K562 (cell line): ENCODE data around the gene TXNRD2. TPM values are rescaled to one million over a fixed set of nuclear protein-coding genes. Genes with fewer than 3 reads are reported as not detected.

ENCODE experiments used
- ARID1B ChIP-seq: fragments of 450-650 bp; IDR thresholded peaks from 2 replicates; pipeline ENCODE4 v1.6.1; 2016; ENCODE audit warnings: antibody characterized with exemption, mild to moderate bottlenecking, inconsistent platforms
- BRD4 ChIP-seq: fragments of 200-600 bp; sonication (generic); IDR thresholded peaks from 2 replicates; pipeline ENCODE4 v1.6.1; 2017; ENCODE audit warnings: inconsistent platforms
- GTF2E2 ChIP-seq: fragments of 200-800 bp; sonication (Bioruptor generic); IDR thresholded peaks from 2 replicates; pipeline ENCODE4 v1.6.1; 2016; ENCODE audit warnings: missing genetic modification characterization, missing compliant biosample characterization
- HMGXB4 ChIP-seq: sonication (generic); formaldehyde crosslinking; IDR thresholded peaks from 2 replicates; pipeline ENCODE4 v1.8.1; 2023; ENCODE audit warnings: mild to moderate bottlenecking, missing genetic modification reagents
- POLR2H ChIP-seq: IDR thresholded peaks from 2 replicates; pipeline ENCODE4 v1.6.1; 2016; ENCODE audit warnings: missing genetic modification characterization, low read depth, mild to moderate bottlenecking, control low read depth, missing compliant biosample characterization, moderate library complexity
- RAD21 ChIP-seq, 2 experiments: fragments of 250-450 bp in 1 of 2; fragments of 450-650 bp in 1 of 2; sonication (Bioruptor Pico) in 1 of 2; formaldehyde crosslinking in 1 of 2; IDR thresholded peaks in 1 of 2; conservative IDR thresholded peaks in 1 of 2; 2 replicates each; pipeline versions ENCODE4 v1.4.0 to v1.8.0; 2020 to 2022; ENCODE audit warnings: mild to moderate bottlenecking in 2 of 2, moderate library complexity in 1 of 2
- RBM14 ChIP-seq: fragments of 200-400 bp; formaldehyde crosslinking; IDR thresholded peaks from 2 replicates; pipeline ENCODE4 v1.6.1; 2018; ENCODE audit warnings: low read depth, mild to moderate bottlenecking, low read length, moderate library complexity, borderline replicate concordance; ENCODE audit not compliant: insufficient read depth
- REST ChIP-seq, 2 experiments: fragments of 450-650 bp; formaldehyde crosslinking in 1 of 2; IDR thresholded peaks; 2 replicates each; pipeline versions ENCODE4 v1.4.0 to v1.6.1; 2014 to 2020; ENCODE audit warnings: mild to moderate bottlenecking in 2 of 2, borderline replicate concordance in 1 of 2, low read depth in 1 of 2
- RFX7 ChIP-seq: fragments of 250-450 bp; sonication (Bioruptor Pico); IDR thresholded peaks from 2 replicates; pipeline ENCODE4 v1.5.1; 2021; ENCODE audit warnings: mild to moderate bottlenecking
- SETDB1 ChIP-seq: IDR thresholded peaks from one replicate; pipeline ENCODE4 v1.6.1; 2012; ENCODE audit warnings: low read length, control low read depth, inconsistent platforms
- TEAD2 ChIP-seq: fragments of 450-650 bp; IDR thresholded peaks from 2 replicates; pipeline ENCODE4 v1.6.1; 2016; ENCODE audit warnings: missing genetic modification characterization, control low read depth, missing compliant biosample characterization
- ZBTB26 ChIP-seq: fragments of 450-650 bp; formaldehyde crosslinking; IDR thresholded peaks from 2 replicates; pipeline ENCODE4 v1.4.0; 2022; ENCODE audit warnings: missing genetic modification characterization
- polyA plus RNA-seq, 8 experiments: library from polyadenylated mRNA; depleted of rRNA in 4 of 8; stranded (reverse) in 5 of 8; unstranded in 3 of 8; fragments of >200 nt; fragmentation: Nextera tagmentation in 2 of 8; fragmentation: Illumina TruSeq in 1 of 8; extraction: Ambion mirVana in 2 of 8; extraction: Trizol in 1 of 8; gene quantifications; 2 replicates each; pipeline versions ENCODE4 v1.2.1 to v1.2.3, GENCODE V29; 2011 to 2014; ENCODE audit warnings: inconsistent platforms in 1 of 8, missing spikeins in 1 of 8
- total RNA-seq, 7 experiments: library from RNA; depleted of rRNA in 6 of 7; stranded (reverse); fragments of >200 nt in 6 of 7; fragmentation: Illumina TruSeq in 2 of 7; extraction: Trizol in 2 of 7; gene quantifications; 2 replicates each; pipeline versions ENCODE4 v1.2.1 to v1.2.3, GENCODE V29; 2011 to 2021; ENCODE audit warnings: low replicate concordance in 1 of 7
- TF ChIP-seq, protein P1 (sequence below), 3 experiments: IDR thresholded peaks in 2 of 3; conservative IDR thresholded peaks in 1 of 3; 2 replicates each; pipeline ENCODE4 v1.5.1; 2011 to 2012; ENCODE audit warnings: low read length in 3 of 3, mild to moderate bottlenecking in 3 of 3, control low read depth in 2 of 3, improper control_type of control experiment in 1 of 3, inconsistent platforms in 1 of 3, low read depth in 1 of 3, mixed read lengths in 1 of 3, moderate library complexity in 1 of 3; ENCODE audit not compliant: insufficient read depth in 2 of 3

The TXNRD2 gene
- total and polyA plus RNA-seq, 9 of the 15 experiments (the other 6 are each of a cell fraction or from before 2014, with no cell fraction given), result 3.3 to 80.2 (median 49.4) TPM

DNA sequence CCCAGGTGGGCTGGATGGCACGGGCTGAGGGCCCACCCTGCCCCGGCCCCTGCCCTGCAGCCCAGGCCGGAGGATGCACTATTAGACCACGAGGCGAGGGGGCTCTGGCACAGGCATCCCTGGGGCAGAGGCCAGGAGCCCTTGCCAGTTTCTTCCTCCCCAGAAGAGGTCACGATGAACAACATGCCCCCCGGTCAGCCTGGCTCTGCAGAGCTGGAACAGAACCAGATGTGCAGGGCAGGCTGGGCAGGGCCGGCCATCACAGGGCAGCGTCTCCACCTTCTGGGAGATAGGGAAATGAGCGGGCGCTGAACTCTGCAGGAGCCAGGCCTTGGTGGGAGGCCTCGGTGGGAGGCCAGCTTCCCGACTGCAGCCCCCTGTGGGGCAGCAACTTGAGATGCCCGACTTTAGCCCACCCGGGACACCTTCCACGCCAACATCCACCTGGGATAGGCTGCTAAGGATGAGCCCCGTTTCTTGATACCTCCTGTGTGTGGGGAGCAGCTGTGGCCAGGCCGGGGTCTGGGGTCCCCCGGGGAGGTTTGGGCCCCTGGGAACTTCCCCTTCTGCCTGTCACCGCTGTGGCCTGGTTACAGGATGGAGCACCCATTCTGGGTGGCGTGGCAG, 65.2 kb downstream of the TXNRD2 start (continued):
- no peak for TF ChIP-seq ZBTB26 (CRISPR knock-in tag)
- TF ChIP-seq RFX7 (CRISPR knock-in tag), result no peak
- TF ChIP-seq POLR2H, result no peak
- TF ChIP-seq SETDB1, result peak; percentile 37
- TF ChIP-seq ARID1B, result no peak
- TF ChIP-seq, protein P1, sequence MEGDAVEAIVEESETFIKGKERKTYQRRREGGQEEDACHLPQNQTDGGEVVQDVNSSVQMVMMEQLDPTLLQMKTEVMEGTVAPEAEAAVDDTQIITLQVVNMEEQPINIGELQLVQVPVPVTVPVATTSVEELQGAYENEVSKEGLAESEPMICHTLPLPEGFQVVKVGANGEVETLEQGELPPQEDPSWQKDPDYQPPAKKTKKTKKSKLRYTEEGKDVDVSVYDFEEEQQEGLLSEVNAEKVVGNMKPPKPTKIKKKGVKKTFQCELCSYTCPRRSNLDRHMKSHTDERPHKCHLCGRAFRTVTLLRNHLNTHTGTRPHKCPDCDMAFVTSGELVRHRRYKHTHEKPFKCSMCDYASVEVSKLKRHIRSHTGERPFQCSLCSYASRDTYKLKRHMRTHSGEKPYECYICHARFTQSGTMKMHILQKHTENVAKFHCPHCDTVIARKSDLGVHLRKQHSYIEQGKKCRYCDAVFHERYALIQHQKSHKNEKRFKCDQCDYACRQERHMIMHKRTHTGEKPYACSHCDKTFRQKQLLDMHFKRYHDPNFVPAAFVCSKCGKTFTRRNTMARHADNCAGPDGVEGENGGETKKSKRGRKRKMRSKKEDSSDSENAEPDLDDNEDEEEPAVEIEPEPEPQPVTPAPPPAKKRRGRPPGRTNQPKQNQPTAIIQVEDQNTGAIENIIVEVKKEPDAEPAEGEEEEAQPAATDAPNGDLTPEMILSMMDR (IDR thresholded peaks at IDR 0.05 in 2 of 3, conservative IDR thresholded peaks at IDR 0.05 in 1 of 3; ENCODE audit: insufficient read depth in 2 of 3, low read depth in 1 of 3, low read length in 3 of 3), result peak in 2 of 3 experiments; percentile 27 to 47; a peak in 3 of 6 replicates
- TF ChIP-seq TEAD2 (tag), result no peak
- TF ChIP-seq GTF2E2, result no peak
- TF ChIP-seq RBM14, result 0 out of 2 replicates have a peak, but pooled peaks have one; percentile 34
- TF ChIP-seq REST (IDR thresholded peaks at IDR 0.05; ENCODE audit: borderline replicate concordance), result peak; percentile 17; the same call in 1 of the 2 replicates
- no peak for TF ChIP-seq REST (CRISPR knock-in tag; IDR thresholded peaks at IDR 0.05; ENCODE audit: low read depth)
- TF ChIP-seq BRD4, result no peak
- no peak; the same call in 1 of the 2 replicates for TF ChIP-seq HMGXB4 (CRISPR knock-in tag)
- TF ChIP-seq RAD21 (CRISPR knock-in tag; conservative IDR thresholded peaks at IDR 0.05 in 1 of 2, IDR thresholded peaks at IDR 0.05 in 1 of 2), result peak in 1 of 2 experiments; percentile 42; a peak in 2 of 4 replicates
